HL-60 (cell line): ENCODE measurements around the gene TTC28.

Experiments used
- CTCF ChIP-seq: IDR thresholded peaks from one replicate; pipeline ENCODE4 v1.5.1; 2011; ENCODE audit warnings: low read length, control low read depth, inconsistent platforms; ENCODE audit not compliant: insufficient read depth
- GABPA ChIP-seq: IDR thresholded peaks from 2 replicates; pipeline ENCODE4 v1.6.1; 2012; ENCODE audit warnings: low read depth
- POLR2AphosphoS5 ChIP-seq: IDR thresholded peaks from 2 replicates; pipeline ENCODE4 v1.6.1; 2012; ENCODE audit warnings: low read depth

- no peak for TF ChIP-seq CTCF
- no peak for TF ChIP-seq GABPA
- no peak for TF ChIP-seq POLR2AphosphoS5
Observed at GRCh38 chr22:28488825-28489224, 190.8 kb downstream of the TTC28 start.
